Activated CD4-positive, alpha-beta T cell treated with anti-CD3 and anti-CD28 coated beads, Interleukin-2, amount 10 ng/mL, durations not matched to agents 7 days and 5 days (primary cell): ENCODE data around the gene ACER3. TPM values are rescaled to one million over a fixed set of nuclear protein-coding genes. Genes with fewer than 3 reads are reported as not detected.
"Not testable (repeated sequence)": the region's sequence is repeated elsewhere in the genome, so short reads cannot be mapped to it uniquely, and the experiment has no call there.

Source experiments
- CTCF ChIA-PET: fragments of 350-600 bp; sonication (Branson Sonifier 250); formaldehyde crosslinking; loops from one replicate; lab custom pipeline; 2021; ENCODE audit warnings: antibody characterized with exemption; lab: Charles Lee
- POLR2A ChIA-PET: fragments of 350-600 bp; sonication (Branson Sonifier 250); formaldehyde crosslinking; loops from one replicate; lab custom pipeline; 2021; ENCODE audit warnings: antibody characterized with exemption; lab: Charles Lee
- DNase-seq: peaks from one replicate; pipeline ENCODE4 v3.0.0-alpha.2; 2020
- H3K27ac Mint-ChIP-seq: one replicate; pipeline ENCODE4 v1.8.0; 2021; ENCODE audit warnings: mild to moderate bottlenecking, moderate library complexity, mixed read lengths
- H3K27me3 Mint-ChIP-seq: one replicate; pipeline ENCODE4 v1.8.0; 2021; ENCODE audit warnings: mixed read lengths
- H3K36me3 Mint-ChIP-seq: one replicate; pipeline ENCODE4 v1.8.0; 2021; ENCODE audit warnings: low read depth, mixed read lengths
- H3K4me1 Mint-ChIP-seq: one replicate; pipeline ENCODE4 v1.8.0; 2021; ENCODE audit warnings: mixed read lengths
- H3K4me3 Mint-ChIP-seq: one replicate; pipeline ENCODE4 v1.8.0; 2021; ENCODE audit warnings: mild to moderate bottlenecking, moderate library complexity, mixed read lengths
- H3K9me3 Mint-ChIP-seq: one replicate; pipeline ENCODE4 v1.8.0; 2021; ENCODE audit warnings: mixed read lengths
- total RNA-seq, 2 experiments: library from RNA; stranded (reverse); gene quantifications; one replicate each; pipeline ENCODE4 v1.2.3, GENCODE V29; 2021

ACER3 gene
- total RNA-seq, result 10 to 100 TPM; 10.7 to 12.5 TPM

DNA sequence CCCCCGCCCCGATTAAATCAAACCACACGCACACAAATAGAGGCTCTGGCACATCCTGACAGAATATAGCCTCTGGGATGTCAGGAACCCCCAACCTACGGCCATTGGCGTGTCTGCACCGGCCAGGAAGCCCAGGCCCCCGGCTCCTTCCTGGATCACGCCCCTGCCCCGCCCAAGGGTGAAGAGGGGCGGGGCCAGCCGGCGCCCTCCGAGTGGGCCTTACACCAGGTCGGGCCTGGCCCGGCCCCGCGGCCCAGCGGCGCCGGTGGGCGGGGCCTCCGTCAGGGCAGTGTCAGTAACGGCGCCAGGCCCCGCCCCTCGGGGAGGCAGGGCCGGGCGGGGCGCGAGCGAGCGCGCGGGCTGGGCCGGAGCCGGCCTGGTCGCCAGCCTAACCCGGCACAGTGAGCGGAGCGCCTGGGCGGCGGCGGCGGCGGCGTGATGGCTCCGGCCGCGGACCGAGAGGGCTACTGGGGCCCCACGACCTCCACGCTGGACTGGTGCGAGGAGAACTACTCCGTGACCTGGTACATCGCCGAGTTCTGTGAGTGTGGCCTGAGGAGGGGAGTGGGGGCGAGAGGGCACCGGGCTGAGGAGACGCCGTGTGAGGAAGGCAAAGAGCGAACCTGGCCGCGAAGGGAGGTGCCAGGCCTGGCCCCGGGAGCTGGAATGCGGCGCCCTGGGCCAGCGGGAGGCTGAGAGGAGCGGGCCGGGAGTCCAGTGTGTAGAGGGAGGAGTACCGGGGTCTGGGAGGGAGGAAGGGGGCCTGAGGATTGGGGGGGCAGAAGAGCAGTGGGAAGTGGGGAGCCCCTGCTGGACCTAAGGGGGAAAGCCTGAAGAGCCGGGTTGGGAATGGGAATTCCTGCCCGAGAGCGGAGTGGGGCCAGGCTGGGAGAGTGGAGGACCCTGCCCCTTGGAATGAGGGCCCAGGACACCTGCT is at the start of gene ACER3:
Gene ACER3, plus strand, starts transcription at position 380 of the 937 bp plus-strand sequence. Its CDS starts 59 bp downstream, at position 439.
- Mint-ChIP-seq H3K36me3 (peaks cover 10% of the 10 kb centered on the region), H3K27me3 (peaks cover 1% of the 10 kb centered on the region), H3K27ac (peak within 1 kb of the TSS; percentile 89), H3K9me3 (no peaks in the 10 kb centered on the region), H3K4me1 (peaks cover 29% of the 10 kb centered on the region), H3K4me3 (peak within 1 kb of the TSS; percentile 82)
- DNase-seq, result peak; percentile 87
- CTCF ChIA-PET, result no interaction called here
- POLR2A ChIA-PET, result no interaction called here

DNA sequence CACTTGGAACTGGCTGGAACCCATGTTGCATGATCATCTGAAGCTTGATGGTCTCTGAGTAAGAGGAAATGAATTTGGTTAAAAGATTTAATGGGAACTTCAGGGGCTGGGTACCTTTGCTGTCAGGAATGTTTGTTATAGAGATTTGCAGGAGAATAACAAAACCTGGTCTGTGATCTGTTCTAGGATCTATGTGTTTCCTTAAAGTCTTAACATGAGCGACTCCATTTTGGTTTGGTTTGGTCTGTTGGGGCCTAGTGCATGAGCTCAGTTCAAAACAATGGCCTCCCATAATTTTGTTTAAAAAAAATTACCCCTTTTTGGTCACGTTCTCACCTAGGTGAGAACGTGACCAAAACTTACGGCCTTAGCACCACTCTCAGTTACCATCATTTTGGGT is 49.5 kb upstream of the ACER3 start:
- H3K4me3 Mint-ChIP-seq, result no peak overlapping the region
- H3K36me3 Mint-ChIP-seq, result peaks cover 3% of the 10 kb centered on the region

DNA sequence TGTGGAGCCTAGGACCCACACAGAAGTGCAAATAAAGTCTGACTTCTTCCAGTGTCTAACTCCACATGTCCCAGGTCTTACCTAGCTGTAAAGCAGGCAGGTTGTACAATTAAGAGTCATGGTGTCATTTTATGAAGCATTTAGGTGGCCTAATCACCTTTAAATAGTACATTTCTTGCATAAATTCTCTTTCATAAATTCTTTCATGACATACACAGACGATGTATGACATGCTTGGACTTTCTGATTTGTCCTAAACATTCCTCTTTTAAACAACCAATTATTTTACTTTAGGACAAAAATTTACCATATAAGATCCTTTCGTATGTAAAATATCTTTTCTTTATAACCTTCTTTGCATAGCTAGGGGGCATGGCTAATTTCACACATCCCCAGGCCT is 46.3 kb upstream of the ACER3 start:
- H3K36me3 Mint-ChIP-seq, result peaks cover 5% of the 10 kb centered on the region
- CTCF ChIA-PET, result no interaction called here

More for the DNA sequence above, 49.5 kb upstream of the ACER3 start:
- Mint-ChIP-seq H3K9me3 (peaks cover 12% of the 10 kb centered on the region), H3K4me1 (peaks cover 16% of the 10 kb centered on the region), H3K27ac (no peak overlapping the region), H3K27me3 (peaks cover 1% of the 10 kb centered on the region)
- ChIA-PET POLR2A (no interaction called here), CTCF (interaction anchor here (1.1 kb wide), 1 partner anchor 9 kb away, joined by 7 read pairs; no protein-coding TSS in a partner anchor)
- no peak for DNase-seq

DNA sequence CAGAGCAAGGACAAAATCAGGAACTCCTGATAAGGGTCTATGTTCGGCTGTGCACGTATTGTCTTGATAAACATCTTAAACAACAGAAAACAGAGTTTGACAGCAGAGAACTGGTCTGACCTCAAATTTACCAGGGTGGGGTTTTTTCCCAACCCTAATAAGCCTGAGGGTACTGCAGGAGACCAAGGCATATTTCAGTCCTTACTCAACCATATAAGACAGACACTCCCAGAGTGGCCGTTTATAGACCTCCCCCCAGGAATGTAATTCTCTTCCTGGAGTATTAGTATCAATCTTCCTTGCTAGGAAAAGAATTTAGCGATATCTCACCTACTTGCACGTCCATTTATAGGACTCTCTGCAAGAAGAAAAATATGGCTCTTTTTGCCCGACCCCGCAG is 45.0 kb upstream of the ACER3 start:
- H3K36me3 Mint-ChIP-seq, H3K4me3 Mint-ChIP-seq, POLR2A ChIA-PET, H3K27me3 Mint-ChIP-seq, DNase-seq, H3K27ac Mint-ChIP-seq, CTCF ChIA-PET, H3K4me1 Mint-ChIP-seq: not testable (repeated sequence)
- H3K9me3 Mint-ChIP-seq, result peaks cover 19% of the 10 kb centered on the region

More for the DNA sequence above, 46.3 kb upstream of the ACER3 start:
- H3K9me3 Mint-ChIP-seq, result peaks cover 19% of the 10 kb centered on the region
- no peak overlapping the region for H3K4me3 Mint-ChIP-seq
- H3K4me1 Mint-ChIP-seq, result peaks cover 8% of the 10 kb centered on the region
- no peak overlapping the region for H3K27ac Mint-ChIP-seq
- DNase-seq, result no peak
- POLR2A ChIA-PET, result no interaction called here
- H3K27me3 Mint-ChIP-seq, result peaks cover 7% of the 10 kb centered on the region

DNA sequence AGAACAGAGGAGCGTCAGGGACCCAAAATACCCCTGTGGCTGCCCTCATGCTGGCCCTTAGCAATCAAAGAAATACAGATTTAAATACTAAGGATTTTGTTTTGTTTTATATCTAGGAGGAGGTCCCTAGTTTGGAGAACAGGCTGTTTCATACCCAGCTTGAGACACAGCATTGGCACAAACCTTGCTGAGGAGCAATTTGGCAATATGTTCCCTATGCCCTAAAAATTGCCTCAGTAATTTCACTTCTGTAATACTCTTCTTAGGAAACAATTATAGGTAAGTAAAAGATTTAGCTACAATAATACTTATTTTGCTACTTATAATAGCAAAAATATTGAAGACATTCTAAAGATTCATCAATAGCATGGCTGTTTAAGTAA is 40.5 kb upstream of the ACER3 start:
- peaks cover 20% of the 10 kb centered on the region for H3K9me3 Mint-ChIP-seq
- no peak for DNase-seq
- CTCF ChIA-PET, result no interaction called here
- H3K36me3 Mint-ChIP-seq, result peaks cover 2% of the 10 kb centered on the region
- peaks cover 12% of the 10 kb centered on the region for H3K27me3 Mint-ChIP-seq
- POLR2A ChIA-PET, result no interaction called here
- no peak overlapping the region for H3K4me3 Mint-ChIP-seq
- H3K4me1 Mint-ChIP-seq, result peaks cover 17% of the 10 kb centered on the region
- no peak overlapping the region for H3K27ac Mint-ChIP-seq

DNA sequence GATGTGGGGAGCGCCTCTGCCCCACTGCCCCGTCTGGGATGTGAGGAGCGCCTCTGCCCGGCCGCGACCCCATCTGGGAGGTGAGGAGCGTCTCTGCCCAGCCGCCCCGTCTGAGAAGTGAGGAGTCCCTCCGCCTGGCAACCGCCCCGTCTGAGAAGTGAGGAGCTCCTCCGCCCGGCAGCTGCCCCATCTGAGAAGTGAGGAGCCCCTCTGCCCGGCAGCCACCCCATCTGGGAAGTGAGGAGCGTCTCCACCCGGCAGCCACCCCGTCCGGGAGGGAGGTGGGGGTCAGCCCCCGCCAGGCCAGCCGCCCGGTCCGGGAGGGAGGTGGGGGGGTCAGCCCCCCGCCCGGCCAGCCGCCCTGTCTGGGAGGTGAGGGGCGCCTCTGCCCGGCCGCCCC is 39.3 kb upstream of the ACER3 start:
- H3K36me3 Mint-ChIP-seq, H3K9me3 Mint-ChIP-seq, CTCF ChIA-PET, DNase-seq, H3K4me3 Mint-ChIP-seq, H3K27me3 Mint-ChIP-seq, POLR2A ChIA-PET, H3K27ac Mint-ChIP-seq: not testable (repeated sequence)
- H3K4me1 Mint-ChIP-seq, result peaks cover 27% of the 10 kb centered on the region

DNA sequence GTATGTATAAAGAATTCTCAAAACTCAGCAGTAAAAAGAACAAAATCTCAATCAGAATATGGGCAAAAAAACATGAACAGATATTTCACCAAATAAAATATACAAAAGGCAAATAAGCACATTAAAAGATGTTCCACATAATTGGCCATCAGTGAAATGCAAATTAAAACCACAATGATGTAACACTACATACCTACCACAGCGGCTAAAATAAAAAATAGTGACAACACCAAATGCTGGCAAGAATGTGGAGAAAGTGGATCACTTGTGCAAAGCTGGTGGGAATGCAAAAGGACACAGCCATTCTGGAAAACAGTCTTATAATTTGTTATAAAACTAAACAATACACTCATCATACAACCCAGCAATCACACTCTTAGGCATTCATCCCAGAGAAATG is 38.3 kb upstream of the ACER3 start:
- POLR2A ChIA-PET, result no interaction called here
- Mint-ChIP-seq H3K9me3 (peaks cover 6% of the 10 kb centered on the region), H3K4me3 (no peak overlapping the region), H3K4me1 (peaks cover 29% of the 10 kb centered on the region), H3K27me3 (peaks cover 8% of the 10 kb centered on the region), H3K36me3 (no peaks in the 10 kb centered on the region), H3K27ac (no peak overlapping the region)
- CTCF ChIA-PET, result no interaction called here
- no peak for DNase-seq

DNA sequence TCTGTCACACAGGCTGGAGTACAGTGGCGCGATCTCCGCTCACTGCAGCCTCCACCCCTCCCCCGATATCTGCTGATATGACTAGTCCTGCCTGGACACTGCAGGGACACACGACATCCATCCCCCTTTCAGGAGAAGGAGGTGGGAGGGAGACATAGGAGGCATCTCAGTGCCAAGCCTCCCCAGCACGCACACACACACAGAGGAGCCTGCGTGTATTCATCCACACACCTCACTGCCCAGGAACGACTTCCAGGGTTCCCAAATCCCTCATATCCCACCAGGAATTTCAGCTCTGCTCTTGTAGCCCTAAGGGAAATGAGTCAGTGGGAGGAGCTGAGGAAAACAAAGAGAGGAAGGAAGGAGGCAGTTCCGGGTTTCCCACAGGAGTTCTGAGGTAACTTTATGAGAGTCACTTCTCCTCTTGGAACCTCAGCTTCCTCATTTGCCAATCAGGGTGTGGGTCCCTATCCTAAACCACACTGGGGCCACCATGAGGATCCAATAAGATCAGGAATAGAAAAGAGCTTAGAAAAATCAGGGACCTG is 37.2 kb upstream of the ACER3 start:
- ChIA-PET CTCF (no interaction called here), POLR2A (interaction anchor here (0.5 kb wide), 1 partner anchor 133 kb away, joined by 4 read pairs; no protein-coding TSS in a partner anchor)
- no peak overlapping the region for H3K27ac Mint-ChIP-seq
- H3K36me3 Mint-ChIP-seq, result no peaks in the 10 kb centered on the region
- peaks cover 29% of the 10 kb centered on the region for H3K4me1 Mint-ChIP-seq
- H3K4me3 Mint-ChIP-seq, result no peak overlapping the region
- peaks cover 5% of the 10 kb centered on the region for H3K27me3 Mint-ChIP-seq
- no peak for DNase-seq
- H3K9me3 Mint-ChIP-seq, result peaks cover 4% of the 10 kb centered on the region

DNA sequence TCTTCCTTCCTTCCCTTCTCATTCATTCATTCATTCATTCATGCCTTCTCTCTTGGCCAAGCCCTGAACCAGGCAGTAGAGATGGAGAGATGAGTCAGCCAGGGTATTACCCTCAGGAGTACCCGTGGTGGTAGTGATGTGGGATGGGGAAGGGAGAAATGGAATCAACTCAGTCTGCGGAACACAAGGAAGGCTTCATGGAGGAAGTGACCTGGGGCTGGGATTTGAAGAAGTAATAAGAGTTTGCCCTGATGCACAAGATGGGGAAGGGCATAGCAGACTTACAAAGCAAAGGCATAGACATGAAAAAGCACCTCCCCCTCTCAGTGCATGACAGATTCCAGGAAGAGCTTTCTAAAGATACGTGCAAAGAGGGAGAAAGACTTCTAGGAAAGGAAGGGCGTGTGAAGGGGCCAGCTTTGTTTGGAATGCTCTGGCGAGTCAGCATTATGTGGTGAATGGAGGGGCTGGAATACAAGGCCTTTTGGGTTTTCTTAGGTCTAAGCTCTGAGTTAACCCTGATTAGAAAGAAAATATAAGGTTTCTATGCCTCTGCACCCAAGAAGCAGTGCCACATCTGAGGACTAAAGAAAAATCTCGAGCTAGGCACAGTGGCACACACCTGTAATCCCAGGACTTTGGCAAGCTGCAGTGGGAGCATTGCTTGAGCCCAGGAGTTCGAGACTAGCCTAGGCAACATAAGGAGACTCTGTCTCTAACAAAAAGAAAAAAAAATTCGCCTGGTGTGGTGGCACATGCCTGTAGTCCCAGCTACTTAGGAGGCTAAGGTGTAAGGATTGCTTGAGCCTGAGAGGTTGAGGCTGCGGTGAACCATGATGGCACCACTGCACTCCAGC is 36.4 kb upstream of the ACER3 start:
- POLR2A ChIA-PET, result interaction anchor here (0.5 kb wide), 1 partner anchor 134 kb away, joined by 4 read pairs; no protein-coding TSS in a partner anchor
- Mint-ChIP-seq H3K4me3 (no peak overlapping the region), H3K27me3 (peaks cover 5% of the 10 kb centered on the region)

DNA sequence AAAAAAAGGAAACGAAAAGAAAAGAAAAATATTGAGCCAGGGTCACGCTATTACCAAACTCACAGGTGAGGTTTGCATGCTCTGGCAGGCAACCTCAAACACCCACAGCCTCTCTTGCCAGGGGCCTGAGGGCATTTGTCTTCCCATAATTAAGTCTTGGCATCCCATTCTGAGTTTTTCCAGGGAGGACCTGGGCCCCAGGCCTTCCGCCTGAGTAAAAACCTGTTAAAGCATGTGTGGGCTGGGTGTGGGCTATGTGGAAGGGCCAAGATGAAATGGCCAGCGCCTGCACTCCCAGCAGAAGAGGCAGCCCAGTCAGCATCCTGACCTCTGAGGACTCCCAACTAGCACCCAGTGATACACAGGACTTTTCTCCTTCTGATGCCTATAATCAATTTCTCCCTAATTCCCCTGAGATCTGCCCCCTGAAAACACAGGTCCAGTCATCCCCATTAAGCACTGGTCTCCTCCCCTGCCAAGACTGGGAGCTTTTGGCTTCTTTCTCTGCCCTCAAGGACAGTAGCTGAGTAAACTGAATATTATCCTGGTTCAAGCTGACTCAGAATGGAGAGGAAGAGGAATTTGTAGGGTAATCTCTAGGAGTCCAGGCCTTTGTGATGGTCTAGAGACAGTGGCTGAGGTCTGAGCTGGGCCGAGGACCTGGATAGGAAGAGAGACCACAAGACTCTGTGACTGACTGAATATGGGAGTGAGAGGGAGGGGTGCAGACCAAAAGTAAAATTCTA is 35.6 kb upstream of the ACER3 start:
- Mint-ChIP-seq H3K36me3 (no peaks in the 10 kb centered on the region), H3K27ac (no peak overlapping the region), H3K27me3 (peaks cover 5% of the 10 kb centered on the region), H3K9me3 (peaks cover 4% of the 10 kb centered on the region), H3K4me1 (peaks cover 29% of the 10 kb centered on the region), H3K4me3 (no peak overlapping the region)
- DNase-seq, result no peak
- CTCF ChIA-PET, result interaction anchor here (1.0 kb wide), 1 partner anchor 12 kb away, joined by 3 read pairs; no protein-coding TSS in a partner anchor
- POLR2A ChIA-PET, result no interaction called here

More for the DNA sequence above, 36.4 kb upstream of the ACER3 start:
- peak overlapping the region; percentile 12 for H3K27ac Mint-ChIP-seq
- no peak for DNase-seq
- H3K4me1 Mint-ChIP-seq, result peaks cover 29% of the 10 kb centered on the region
- H3K9me3 Mint-ChIP-seq, result peaks cover 4% of the 10 kb centered on the region
- no peaks in the 10 kb centered on the region for H3K36me3 Mint-ChIP-seq
- CTCF ChIA-PET, result no interaction called here

DNA sequence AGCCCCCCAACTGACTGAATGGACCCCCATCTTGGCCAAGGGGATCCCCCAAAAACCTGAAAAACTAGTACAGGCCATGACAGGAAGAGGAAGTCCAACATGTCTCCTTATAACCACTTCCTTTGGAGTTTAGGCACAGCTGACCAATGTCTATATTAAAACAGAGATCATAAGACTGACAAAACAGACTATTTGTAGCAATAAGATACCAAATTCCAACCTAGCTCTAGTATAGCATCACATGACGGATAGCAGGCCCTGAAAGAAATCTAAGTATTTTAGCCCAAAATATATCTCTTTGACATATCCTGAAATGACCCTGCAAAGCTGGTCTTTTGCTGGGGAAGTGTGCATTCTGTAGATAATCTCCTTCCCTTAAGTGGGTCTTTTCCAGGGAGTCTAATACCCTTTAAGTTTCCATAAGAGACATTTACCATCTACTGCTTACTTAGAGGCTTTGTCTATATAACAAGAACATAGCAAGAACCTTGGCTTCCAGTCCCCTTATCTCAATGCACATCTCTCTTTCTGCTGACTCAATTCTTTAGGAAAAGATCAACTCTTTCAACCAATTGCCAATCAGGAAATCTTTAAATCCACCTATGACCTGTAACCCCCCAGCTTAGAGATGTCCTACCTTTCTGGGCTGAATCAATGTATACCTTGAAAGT is 34.9 kb upstream of the ACER3 start:
- no peak overlapping the region for H3K4me3 Mint-ChIP-seq
- no peak overlapping the region for H3K27ac Mint-ChIP-seq

More for the DNA sequence above, 34.9 kb upstream of the ACER3 start:
- ChIA-PET CTCF (interaction anchor here (1.0 kb wide), 1 partner anchor 13 kb away, joined by 3 read pairs; no protein-coding TSS in a partner anchor), POLR2A (no interaction called here)
- Mint-ChIP-seq H3K4me1 (peaks cover 29% of the 10 kb centered on the region), H3K36me3 (no peaks in the 10 kb centered on the region), H3K9me3 (peaks cover 4% of the 10 kb centered on the region), H3K27me3 (peaks cover 5% of the 10 kb centered on the region)
- DNase-seq, result no peak
